ENCODE data around the gene HCN3. TPM values are rescaled to one million over a fixed set of nuclear protein-coding genes. Genes with fewer than 3 reads are reported as not detected.
"Not testable (repeated sequence)": the region's sequence is repeated elsewhere in the genome, so short reads cannot be mapped to it uniquely, and the experiment has no call there.

The HCN3 gene
- total RNA-seq, 4 donors from 2014 or later: 0.18 to 1.5 (median 1.1) TPM

DNA sequence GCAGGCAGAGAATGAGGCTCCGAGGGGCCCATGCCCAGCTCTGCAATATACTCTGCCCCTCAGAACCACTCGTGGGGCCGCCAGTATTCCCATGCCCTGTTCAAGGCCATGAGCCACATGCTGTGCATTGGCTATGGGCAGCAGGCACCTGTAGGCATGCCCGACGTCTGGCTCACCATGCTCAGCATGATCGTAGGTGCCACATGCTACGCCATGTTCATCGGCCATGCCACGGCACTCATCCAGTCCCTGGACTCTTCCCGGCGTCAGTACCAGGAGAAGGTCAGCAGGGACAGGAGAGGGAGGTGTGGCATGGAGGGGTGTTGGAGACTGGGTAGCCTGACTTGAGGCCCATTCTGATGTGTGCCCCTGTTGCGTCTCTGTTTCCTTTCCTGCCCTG, 7.2 kb downstream of the HCN3 start:
- TF ChIP-seq POLR2A (IDR thresholded peaks at IDR 0.05): no peak
- TF ChIP-seq, protein P1, sequence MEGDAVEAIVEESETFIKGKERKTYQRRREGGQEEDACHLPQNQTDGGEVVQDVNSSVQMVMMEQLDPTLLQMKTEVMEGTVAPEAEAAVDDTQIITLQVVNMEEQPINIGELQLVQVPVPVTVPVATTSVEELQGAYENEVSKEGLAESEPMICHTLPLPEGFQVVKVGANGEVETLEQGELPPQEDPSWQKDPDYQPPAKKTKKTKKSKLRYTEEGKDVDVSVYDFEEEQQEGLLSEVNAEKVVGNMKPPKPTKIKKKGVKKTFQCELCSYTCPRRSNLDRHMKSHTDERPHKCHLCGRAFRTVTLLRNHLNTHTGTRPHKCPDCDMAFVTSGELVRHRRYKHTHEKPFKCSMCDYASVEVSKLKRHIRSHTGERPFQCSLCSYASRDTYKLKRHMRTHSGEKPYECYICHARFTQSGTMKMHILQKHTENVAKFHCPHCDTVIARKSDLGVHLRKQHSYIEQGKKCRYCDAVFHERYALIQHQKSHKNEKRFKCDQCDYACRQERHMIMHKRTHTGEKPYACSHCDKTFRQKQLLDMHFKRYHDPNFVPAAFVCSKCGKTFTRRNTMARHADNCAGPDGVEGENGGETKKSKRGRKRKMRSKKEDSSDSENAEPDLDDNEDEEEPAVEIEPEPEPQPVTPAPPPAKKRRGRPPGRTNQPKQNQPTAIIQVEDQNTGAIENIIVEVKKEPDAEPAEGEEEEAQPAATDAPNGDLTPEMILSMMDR (IDR thresholded peaks at IDR 0.05 in 4 of 5, conservative IDR thresholded peaks at IDR 0.05 in 1 of 5): no peak
- Histone ChIP-seq H3K36me3 (no peaks in the 10 kb centered on the region), H3K4me1 (no peaks in the 10 kb centered on the region), H3K27me3 (no peaks in the 10 kb centered on the region), H3K9me3 (no peaks in the 10 kb centered on the region), H3K27ac (no peak overlapping the region), H3K4me3 (no peak overlapping the region)
- no peak for DNase-seq
- intact Hi-C loops (cut with DNase I; ENCODE audit: low total_unique reads) (no loop called here), in situ Hi-C loops (cut with MboI; ENCODE audit: low sequenced_read_pairs in 4 of 4) (loop anchor here in 2 of 4 donors (5.0 kb wide), 2 partner anchors 33 to 37 kb away; no protein-coding TSS in a partner anchor)
- ATAC-seq: no peak

DNA sequence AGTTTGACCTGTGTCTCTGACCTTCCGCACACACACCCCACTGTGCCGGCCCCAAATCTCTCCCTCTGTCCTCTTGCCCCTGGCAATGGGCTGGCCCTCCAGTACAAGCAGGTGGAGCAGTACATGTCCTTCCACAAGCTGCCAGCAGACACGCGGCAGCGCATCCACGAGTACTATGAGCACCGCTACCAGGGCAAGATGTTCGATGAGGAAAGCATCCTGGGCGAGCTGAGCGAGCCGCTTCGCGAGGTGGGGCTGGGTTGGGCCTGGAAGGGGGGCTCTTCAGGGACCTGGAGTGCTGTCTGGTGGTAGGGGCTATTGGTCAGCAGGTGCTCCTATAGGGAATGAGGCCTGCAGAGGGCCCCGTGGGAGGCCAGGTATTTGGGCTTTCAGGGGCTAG, 7.8 kb downstream of the HCN3 start:
- ATAC-seq: no peak
- no peak for DNase-seq
- intact Hi-C loops (cut with DNase I; ENCODE audit: low total_unique reads): no loop called here
- no peaks in the 10 kb centered on the region for H3K36me3 ChIP-seq
- H3K27me3 ChIP-seq: no peaks in the 10 kb centered on the region
- H3K9me3 ChIP-seq: no peaks in the 10 kb centered on the region
- H3K27ac ChIP-seq: no peak overlapping the region
- H3K4me1 ChIP-seq: no peaks in the 10 kb centered on the region
- no peak overlapping the region for H3K4me3 ChIP-seq
- in situ Hi-C loops (cut with MboI; ENCODE audit: low sequenced_read_pairs in 4 of 4): no loop called here
- no peak for TF ChIP-seq POLR2A (IDR thresholded peaks at IDR 0.05)
- TF ChIP-seq, protein P1 (IDR thresholded peaks at IDR 0.05 in 4 of 5, conservative IDR thresholded peaks at IDR 0.05 in 1 of 5): no peak

DNA sequence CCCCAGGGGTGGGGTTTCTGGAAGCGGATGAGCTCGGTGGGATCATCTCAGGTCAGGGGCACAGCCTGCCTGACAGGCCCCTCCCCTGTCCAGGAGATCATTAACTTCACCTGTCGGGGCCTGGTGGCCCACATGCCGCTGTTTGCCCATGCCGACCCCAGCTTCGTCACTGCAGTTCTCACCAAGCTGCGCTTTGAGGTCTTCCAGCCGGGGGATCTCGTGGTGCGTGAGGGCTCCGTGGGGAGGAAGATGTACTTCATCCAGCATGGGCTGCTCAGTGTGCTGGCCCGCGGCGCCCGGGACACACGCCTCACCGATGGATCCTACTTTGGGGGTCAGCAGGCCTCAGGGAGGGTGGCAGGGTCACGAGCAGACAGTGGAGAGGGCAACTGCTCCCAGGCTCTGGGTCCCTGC, 8.4 kb downstream of the HCN3 start:
- ATAC-seq: no peak
- TF ChIP-seq, protein P1 (IDR thresholded peaks at IDR 0.05 in 4 of 5, conservative IDR thresholded peaks at IDR 0.05 in 1 of 5): no peak
- no peak for TF ChIP-seq POLR2A (IDR thresholded peaks at IDR 0.05)
- Histone ChIP-seq H3K36me3 (no peaks in the 10 kb centered on the region), H3K4me1 (no peaks in the 10 kb centered on the region), H3K4me3 (no peak overlapping the region), H3K9me3 (no peaks in the 10 kb centered on the region), H3K27ac (no peak overlapping the region), H3K27me3 (no peaks in the 10 kb centered on the region)
- DNase-seq: no peak
- in situ Hi-C loops (cut with MboI; ENCODE audit: low sequenced_read_pairs in 4 of 4): no loop called here
- intact Hi-C loops (cut with DNase I; ENCODE audit: low total_unique reads): no loop called here

DNA sequence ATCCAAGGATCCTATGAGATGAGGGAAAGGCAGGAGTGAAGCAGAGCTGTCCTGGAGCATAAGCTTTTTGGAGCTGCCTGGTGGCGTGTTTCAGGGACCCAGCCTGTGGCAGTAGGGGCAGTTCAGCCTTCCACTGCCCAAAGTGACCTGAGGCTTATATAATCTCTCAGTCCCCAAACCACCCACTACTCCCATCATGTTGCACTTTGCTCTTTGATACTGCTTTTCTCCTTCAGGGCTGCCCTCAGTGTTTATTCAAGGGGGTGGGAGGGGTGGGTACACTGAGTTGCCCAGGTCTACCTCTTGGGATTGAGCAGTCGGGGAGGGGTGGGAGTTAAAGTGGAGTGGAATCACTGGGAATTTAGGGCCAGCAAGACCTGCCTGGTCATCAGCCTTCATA, 9.3 kb downstream of the HCN3 start:
- H3K36me3 ChIP-seq: no peaks in the 10 kb centered on the region
- intact Hi-C loops (cut with DNase I; ENCODE audit: low total_unique reads): no loop called here
- DNase-seq (no peak), ATAC-seq (no peak)
- no peaks in the 10 kb centered on the region for H3K4me1 ChIP-seq
- no peaks in the 10 kb centered on the region for H3K27me3 ChIP-seq
- no peaks in the 10 kb centered on the region for H3K9me3 ChIP-seq
- H3K4me3 ChIP-seq: no peak overlapping the region
- H3K27ac ChIP-seq: no peak overlapping the region
- TF ChIP-seq, protein P1 (IDR thresholded peaks at IDR 0.05 in 4 of 5, conservative IDR thresholded peaks at IDR 0.05 in 1 of 5): no peak
- TF ChIP-seq POLR2A (IDR thresholded peaks at IDR 0.05): no peak
- in situ Hi-C loops (cut with MboI; ENCODE audit: low sequenced_read_pairs in 4 of 4): no loop called here

DNA sequence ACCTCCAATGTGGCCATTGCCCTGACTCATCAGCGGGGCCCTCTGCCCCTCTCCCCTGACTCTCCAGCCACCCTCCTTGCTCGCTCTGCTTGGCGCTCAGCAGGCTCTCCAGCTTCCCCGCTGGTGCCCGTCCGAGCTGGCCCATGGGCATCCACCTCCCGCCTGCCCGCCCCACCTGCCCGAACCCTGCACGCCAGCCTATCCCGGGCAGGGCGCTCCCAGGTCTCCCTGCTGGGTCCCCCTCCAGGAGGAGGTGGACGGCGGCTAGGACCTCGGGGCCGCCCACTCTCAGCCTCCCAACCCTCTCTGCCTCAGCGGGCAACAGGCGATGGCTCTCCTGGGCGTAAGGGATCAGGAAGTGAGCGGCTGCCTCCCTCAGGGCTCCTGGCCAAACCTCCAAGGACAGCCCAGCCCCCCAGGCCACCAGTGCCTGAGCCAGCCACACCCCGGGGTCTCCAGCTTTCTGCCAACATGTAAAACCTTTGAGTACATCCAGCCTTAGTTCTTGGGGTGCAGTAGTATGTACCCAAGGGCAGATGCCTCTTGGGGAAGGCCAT, 10.8 kb downstream of the HCN3 start:
- Histone ChIP-seq H3K27ac (no peak overlapping the region), H3K27me3 (no peaks in the 10 kb centered on the region), H3K4me3 (no peak overlapping the region), H3K9me3 (no peaks in the 10 kb centered on the region), H3K4me1 (no peaks in the 10 kb centered on the region), H3K36me3 (no peaks in the 10 kb centered on the region)
- DNase-seq (no peak), ATAC-seq (no peak)
- no peak for TF ChIP-seq POLR2A (IDR thresholded peaks at IDR 0.05)
- TF ChIP-seq, protein P1 (IDR thresholded peaks at IDR 0.05 in 4 of 5, conservative IDR thresholded peaks at IDR 0.05 in 1 of 5): no peak
- intact Hi-C loops (cut with DNase I; ENCODE audit: low total_unique reads) (no loop called here), in situ Hi-C loops (cut with MboI; ENCODE audit: low sequenced_read_pairs in 4 of 4) (no loop called here)

DNA sequence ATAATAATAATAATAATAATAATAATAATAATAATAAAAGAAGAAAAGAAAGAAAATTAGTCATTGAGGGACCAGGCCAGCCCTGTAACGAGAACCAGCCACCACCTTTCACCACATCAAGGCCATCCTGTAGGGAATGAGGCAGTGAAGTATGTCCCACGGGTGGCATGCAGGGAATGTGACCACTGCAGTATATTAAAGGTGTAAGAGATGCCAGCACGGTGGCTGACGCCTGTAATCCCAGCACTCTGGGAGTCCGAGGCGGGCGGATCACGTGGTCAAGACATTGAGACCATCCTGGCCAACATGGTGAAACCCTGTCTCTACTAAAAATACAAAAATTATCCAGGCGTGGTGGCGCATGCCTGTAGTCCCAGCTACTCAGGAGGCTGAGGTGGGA, 13.7 kb downstream of the HCN3 start:
- ATAC-seq; H3K36me3 ChIP-seq; H3K27ac ChIP-seq; in situ Hi-C loops (cut with MboI; ENCODE audit: low sequenced_read_pairs in 4 of 4); H3K4me1 ChIP-seq; H3K4me3 ChIP-seq; intact Hi-C loops (cut with DNase I; ENCODE audit: low total_unique reads); DNase-seq; H3K9me3 ChIP-seq: not testable (repeated sequence)
- peaks cover 17 to 22% (median 18%) of the 10 kb centered on the region in 3 donors for H3K27me3 ChIP-seq
